ENCODE data around the gene CCNJ.
A peak's percentile ranks its signal among the peaks of the same experiment; 100 is the strongest.
"Not testable (repeated sequence)": the region's sequence is repeated elsewhere in the genome, so short reads cannot be mapped to it uniquely, and the experiment has no call there.

The CCNJ gene, protein sequence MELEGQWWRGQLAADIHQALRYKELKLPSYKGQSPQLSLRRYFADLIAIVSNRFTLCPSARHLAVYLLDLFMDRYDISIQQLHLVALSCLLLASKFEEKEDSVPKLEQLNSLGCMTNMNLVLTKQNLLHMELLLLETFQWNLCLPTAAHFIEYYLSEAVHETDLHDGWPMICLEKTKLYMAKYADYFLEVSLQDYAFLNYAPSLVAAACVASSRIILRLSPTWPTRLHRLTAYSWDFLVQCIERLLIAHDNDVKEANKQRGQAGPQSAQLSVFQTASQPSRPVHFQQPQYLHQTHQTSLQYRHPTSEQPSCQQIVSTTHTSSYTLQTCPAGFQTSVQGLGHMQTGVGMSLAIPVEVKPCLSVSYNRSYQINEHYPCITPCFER

DNA sequence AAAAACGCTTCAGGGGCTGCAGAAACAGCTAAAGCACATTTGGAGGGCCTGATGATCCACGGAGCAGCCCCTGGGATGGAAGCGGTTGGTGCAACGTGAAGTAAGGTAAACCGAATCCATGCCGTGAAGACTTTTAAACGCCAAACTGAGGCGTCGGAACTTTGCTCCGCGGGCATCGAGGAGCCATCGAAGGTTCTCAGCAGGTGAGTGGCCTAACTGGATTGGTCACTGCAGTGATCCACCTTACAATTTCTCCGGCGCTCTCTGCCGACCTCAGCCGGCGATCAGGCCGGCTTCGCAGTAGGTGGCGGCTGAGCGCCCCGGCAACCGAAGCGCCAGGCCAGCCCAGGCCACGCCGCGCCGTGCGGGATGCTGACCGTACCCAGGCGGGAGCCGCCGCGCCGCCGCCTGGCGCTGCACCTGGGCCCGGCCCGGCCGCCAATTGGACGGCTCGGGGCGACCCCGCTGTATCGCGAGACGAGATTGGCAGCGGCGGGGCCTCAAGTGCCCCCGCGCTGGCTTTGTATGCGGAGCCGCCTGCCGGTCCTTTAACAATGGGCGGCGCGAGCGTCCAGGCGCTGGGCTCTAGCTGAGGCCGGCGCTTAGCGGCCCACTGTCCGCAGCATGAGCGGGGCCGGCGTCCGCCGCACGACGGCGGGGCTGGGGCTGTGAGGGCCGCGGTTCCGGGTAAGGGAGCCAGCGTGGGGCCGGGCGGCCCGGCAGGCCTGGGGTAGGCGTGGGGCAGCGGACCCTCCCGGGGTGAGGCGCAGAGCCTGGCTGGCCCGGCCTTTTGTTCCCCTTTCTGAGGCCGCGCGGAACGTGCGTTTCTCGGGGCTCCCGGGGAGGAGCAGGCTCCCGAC is at the start of gene CCNJ:
CCNJ (plus strand) TSS at position 551 of the 860 bp plus-strand sequence. CDS start 811 bp downstream, outside the sequence.
- peak; percentile 0 for DNase-seq

DNA sequence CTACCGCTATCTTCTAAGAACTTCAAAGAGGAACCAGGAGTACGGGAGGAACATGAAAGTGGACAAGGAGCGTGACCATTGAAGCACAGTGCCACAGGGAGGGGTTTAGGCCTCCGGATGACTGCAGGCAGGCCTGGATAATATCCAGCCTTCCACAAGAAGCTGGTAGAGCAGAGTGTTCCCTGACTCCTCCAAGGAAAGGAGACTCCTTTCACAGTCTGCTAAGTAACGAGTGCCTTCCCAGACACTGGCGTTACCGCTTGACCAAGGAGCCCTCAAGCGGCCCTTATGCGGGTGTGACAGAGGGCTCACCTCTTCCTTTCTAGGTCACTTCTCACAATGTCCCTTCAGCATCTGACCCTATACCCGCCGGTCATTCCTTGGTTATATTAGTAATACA is 49.0 kb upstream of the CCNJ start:
- DNase-seq: not testable (repeated sequence)

- no peak for DNase-seq
Measured at GRCh38 chr10:95998255-95998784, 45.1 kb upstream of the CCNJ start.

DNA sequence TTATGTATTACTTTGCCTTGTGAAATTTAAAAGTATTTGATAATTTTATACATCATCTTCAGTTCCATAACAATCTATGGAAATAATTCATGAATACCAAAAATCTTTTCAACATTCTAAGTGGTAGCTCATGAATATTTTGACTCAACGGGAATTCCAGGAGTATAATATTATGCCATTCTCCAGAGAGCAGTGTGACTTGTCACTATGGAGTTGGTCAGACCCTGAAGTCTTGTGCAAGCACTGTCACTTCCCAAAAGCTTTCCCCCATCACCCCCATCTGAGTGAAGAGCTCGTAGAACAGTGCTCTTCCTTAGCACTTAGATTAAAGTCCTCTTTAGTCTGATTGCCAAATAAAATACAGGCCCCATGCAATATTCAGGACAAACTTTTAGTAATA is 29.4 kb upstream of the CCNJ start:
- no peak for DNase-seq

DNA sequence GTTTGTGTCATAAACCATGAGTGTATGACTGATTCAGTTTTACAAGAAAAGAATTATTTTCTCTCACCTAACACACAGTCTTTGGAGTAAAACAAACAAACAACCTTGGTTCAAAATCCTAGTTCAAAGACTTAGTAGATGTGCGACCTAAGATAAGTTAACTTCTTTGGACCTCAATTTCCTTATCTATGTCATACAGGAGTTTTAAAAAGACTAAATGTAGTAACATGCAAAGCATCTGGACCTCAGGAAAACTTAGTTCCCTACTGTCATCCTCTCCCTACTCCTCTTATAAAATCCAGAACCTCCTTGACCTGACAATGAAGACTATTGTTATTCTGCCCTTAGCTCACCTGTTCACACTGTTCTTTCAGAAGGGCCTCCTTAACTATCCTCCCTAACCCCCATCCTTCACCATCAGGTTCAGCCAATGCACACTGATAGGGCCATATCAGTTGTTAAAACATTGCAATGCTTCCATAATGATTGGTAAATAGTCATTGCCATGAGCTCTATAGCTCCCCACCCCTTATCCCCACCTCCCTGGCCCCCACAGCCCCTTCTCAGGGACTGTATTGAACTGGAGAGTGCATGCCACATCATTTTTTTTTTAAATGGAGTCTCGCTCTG is 28.8 kb upstream of the CCNJ start:
- no peak for DNase-seq

- no peak for DNase-seq
Measured at GRCh38 chr10:96017191-96017687, 26.1 kb upstream of the CCNJ start.

DNA sequence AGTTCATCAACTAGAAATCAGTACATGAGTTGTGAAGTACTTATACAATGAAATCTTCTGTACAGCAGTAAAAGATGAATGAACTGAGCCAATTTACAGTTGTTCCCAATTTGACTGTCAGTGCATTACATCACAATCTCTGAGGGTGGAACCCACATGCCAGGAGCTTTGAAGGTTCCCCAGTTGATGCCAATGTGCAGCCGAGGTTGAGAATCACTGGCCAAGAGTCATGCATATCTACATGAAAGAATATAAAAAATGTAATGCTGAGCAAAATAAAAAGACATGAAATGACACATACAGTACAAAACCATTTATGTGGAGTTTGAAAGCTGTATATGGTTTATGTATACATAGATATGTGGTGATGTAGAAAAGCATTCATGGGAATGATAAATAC is 22.1 kb upstream of the CCNJ start:
- no peak for DNase-seq

DNA sequence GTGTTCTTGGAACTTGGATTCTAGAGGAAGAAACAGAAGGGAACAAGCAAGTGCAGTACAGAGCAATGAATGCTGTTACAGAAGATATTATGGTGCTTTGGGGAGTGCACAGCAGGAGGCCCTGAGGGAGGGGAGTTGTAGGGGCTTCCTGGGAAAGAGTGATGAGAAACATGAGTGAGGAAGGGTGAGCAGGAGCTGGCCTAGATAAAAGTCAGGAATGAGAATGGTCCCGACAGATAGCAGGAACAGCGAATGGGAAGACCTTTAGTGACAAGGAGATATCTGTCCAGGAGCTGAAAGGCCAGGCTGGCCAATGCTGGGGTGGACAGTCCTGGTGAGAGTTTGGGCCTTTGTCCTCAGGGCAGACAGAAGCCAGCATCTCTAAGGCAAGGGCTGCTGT is 20.6 kb upstream of the CCNJ start:
- no peak for DNase-seq

DNA sequence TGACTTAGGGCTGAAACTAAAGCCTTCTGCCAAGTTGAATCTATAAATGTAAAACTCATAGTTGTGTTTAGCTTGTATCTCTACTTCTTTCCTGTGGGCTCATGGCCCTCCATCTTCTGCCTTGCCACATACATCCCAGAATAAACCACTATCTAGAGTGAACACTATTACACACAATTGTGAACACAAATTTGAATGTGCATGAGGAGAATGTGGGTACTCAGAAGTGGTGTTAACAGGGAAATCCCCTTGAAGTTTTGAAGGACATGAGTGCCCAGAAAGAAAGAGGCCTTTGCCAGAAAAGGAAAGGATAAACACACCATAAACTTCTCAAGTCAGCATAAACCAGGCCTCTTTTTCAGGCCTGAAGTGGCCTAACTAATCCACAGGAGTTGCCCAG is 20.2 kb upstream of the CCNJ start:
- DNase-seq: no peak

DNA sequence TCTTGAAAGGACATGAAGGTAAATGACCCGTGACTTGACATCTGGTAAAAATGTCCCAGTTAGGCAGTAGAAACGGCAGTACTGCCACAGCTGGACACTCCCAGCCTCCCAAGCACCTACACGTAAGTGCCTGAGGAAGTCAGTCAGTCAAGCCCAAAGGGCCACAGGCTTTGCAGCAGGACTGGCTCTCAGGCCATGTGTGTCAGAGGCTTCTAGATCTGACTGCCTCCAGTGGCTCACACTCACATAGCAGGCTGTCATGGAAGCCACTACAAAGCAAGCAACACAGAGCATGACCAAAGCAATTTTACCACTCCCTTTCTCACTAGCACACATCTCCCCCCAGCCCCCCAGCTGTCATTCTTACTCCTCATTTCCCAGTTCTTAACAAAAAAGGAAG is 17.8 kb upstream of the CCNJ start:
- DNase-seq: no peak

- no peak for DNase-seq
Measured at GRCh38 chr10:96034625-96035024, 8.8 kb upstream of the CCNJ start.

DNA sequence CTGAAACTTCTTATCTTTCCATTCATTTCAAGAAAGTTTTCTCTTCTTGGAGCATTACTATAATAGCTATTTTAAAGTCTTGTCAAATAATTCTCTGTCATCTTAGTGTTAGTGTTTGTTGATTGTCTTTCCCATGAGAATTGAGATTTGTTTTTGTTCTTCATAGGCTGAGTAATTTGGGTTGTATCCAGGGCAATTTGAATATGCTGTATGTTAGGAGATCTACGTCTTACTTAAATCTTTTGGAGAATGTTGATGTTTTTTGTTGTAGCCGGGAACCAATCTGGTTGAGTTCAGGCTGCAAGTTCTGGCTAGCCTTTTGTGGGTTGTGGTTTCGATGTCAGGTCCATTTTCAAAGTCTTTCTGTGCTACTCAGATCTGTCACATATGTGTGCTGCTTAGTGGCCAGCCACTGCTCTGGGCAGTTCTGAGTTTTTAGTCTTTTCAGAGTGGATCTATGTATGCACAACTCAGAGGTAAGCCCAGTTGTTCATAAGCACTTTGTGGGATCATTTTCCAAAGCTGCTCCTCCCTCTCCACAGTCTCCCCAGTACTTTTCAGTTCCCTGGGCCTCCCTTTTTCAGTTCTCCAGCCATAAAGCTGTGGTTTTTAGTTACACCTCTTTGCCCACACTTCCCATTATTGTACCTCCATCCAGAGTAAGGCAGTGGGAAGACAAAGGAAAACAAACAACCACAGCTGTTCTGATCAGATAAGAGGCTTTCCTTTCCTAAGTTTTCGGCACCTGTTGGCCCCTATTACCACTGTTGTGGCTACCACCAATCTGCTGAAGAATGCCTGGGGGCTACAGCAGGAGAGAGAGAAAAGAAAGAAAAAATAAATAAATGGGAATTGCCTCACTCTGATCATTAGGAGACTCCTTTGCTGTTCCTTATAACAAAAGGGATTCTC is 4.7 kb upstream of the CCNJ start:
- no peak for DNase-seq

DNA sequence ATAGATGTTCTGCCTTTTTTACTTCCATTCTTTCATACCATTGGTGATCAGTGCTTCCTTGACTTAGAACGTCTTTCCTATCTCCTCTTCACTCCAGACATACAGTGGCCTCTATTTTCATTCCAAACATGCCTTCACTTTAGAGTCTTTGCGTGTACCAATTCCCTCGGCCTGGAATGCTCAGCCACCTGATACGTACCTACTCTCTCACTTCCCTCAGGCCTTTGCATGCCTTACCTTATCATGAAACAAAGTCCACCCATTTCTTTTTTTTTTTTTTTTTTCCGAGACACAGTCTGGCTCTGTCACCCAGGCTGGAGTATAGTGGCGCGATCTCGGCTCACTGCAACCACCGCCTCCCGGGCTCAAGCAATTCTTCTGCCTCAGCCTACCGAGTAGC is 2.2 kb upstream of the CCNJ start:
- no peak for DNase-seq

GRCh38 chr10:96043893-96044715 is 721 bp downstream of the CCNJ start:
- DNase-seq: no peak

DNA sequence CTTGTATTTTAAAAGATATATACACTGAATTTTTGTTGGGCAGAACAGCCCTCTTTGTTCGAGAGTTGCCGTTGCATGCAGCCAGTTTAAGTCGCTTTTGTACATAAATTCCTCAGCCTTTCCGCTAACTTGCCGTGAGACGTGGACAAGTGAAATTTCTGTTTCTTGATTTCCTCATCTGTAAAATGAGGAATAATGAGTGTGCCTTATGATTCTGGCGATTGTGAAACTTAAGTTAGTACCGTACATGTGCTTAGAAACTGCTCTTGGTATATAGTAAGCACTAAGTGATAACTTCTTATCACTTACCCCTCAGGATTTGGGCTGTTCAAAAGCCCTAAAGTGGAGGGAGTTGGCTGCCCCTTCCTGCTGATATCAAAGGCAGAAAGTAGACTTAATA is 1.4 kb downstream of the CCNJ start:
- DNase-seq: no peak

GRCh38 chr10:96046546-96046945 is 3.2 kb downstream of the CCNJ start:
- DNase-seq: no peak

DNA sequence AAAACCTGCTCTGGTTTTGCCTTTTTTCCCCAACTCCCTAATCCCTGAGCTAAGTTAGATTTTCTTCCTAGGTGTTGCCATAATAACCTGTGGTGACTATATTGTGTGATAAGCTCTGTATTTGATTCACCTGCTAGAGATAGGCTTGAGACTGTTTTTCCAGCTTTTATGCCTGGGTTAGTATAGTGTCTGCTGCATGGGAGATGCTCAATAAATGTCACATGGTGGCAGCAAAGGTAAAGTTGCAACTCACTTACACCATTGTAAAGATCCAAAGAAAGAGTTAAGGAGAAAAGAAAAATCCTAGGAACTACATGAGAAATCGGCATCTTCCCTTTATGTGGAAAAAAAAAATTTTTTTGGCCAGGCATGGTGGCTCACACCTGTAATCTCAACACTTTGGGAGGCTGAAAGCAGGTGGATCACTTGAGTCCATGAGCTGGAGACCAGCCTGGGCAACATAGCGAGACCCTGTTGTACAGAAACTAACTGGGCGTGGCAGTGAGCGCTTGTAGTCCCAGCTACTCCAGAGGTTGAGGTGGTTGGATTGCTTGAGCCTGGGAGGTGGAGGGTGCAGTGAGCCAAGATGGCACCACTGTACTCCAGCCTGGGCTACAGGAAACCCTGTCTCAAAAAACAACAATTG is 3.7 kb downstream of the CCNJ start:
- DNase-seq: no peak

DNA sequence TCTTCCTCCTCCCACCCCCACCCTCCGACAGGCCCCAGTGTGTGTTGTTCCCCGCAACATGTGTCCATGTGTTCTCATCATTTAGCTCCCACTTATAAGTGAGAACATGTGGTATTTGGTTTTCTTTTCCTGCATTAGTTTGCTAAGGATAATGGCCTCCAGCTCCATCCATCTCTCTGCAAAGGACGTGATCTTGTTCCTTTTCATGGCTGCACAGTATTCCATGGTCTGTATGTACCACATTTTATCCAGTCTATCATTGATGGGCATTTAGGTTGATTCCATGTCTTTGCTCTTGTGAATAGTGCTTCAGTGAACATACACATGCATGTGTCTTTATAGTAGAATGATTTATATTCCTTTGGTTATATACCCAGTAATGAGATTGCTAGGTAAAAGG is 4.5 kb downstream of the CCNJ start:
- DNase-seq: not testable (repeated sequence)

DNA sequence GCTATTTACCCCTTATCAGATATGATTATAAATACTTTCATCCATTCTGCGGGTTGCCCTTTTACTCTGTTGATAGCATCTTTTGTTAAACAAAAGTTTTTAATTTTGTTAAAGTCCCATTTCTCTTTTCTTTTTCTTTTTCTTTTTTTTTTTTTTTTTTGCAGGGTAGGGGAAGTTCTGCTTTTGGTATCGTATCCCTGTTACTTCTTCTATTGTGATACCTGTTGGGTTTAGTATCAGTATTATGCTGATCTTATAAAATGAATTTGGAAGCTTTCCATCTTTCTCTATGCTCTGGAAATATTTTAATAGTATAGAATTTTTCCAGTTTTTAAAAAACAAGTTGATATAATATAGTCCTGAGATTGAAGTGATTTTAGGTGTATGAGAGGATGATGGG is 6.0 kb downstream of the CCNJ start:
- DNase-seq: no peak

DNA sequence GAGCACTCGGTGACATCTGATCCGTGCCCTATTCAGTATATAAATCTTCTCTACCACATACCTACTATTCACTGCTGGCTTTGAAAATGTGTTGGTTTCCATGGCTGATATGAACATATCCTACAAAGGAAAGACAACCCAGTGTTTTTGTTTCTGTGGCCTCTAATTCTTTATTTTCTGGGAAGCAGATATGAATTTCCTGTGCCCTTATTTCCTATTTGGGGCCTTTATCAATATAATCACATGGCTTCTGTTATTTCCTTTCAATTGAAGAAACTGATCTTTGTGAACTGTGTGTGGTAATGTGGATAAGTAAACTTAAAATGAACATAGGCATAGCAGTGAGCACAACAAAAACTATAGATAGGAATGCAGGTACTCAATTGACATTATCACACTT is 10.6 kb downstream of the CCNJ start:
- DNase-seq: no peak

- no peak for DNase-seq
Measured at GRCh38 chr10:96056787-96057186, 13.4 kb downstream of the CCNJ start.
